HCT116 (cell line): ENCODE measurements around the gene LFNG. TPM values are rescaled to one million over a fixed set of nuclear protein-coding genes. Genes with fewer than 3 reads are reported as not detected.

Experiments used
- ATAC-seq: fragments of 200-7000 bp; cut with Tn5 transposase; 2 replicates; pipeline ENCODE4 v1.9.1; 2020; ENCODE audit warnings: mild to moderate bottlenecking, moderate library complexity
- BruUV-seq: library from RNA; stranded (reverse); fragments of 400-500 nt; replicated peaks from 2 replicates; lab custom pipeline; 2021; lab: Mats Ljungman, UMichigan
- CTCF ChIA-PET: fragments of 300-600 bp; sonication (Branson Sonifier 250); formaldehyde crosslinking; loops from one replicate; lab custom pipeline; 2021; ENCODE audit warnings: antibody characterized with exemption; lab: Charles Lee
- POLR2A ChIA-PET: fragments of 300-600, 350-600 bp; sonication (Branson Sonifier 250); formaldehyde crosslinking; loops from one replicate; lab custom pipeline; 2021; ENCODE audit warnings: antibody characterized with exemption; lab: Charles Lee
- RAD21 ChIA-PET, 2 experiments: fragments of 300-600 bp; sonication (Branson Sonifier 250); formaldehyde crosslinking; loops; one replicate each; lab custom pipeline; 2023; ENCODE audit warnings: low total read pairs in 2 of 2; ENCODE audit not compliant: uncharacterized antibody in 2 of 2, unreplicated experiment in 2 of 2, low non-redundant PET in 1 of 2; lab: Charles Lee
- DNase-seq: peaks from one replicate; pipeline ENCODE4 v3.0.0-alpha.2; 2010; ENCODE audit warnings: low read depth, low spot score
- H2AFZ ChIP-seq: fragments of 200-600 bp; shearing (Covaris generic), sonication (generic); 2 replicates; pipeline ENCODE4 v1.6.1; 2017; ENCODE audit warnings: low read depth, mixed run types, mixed read lengths, antibody characterized with exemption, low read length; ENCODE audit not compliant: poor library complexity, severe bottlenecking
- H3K27ac ChIP-seq: 2 replicates; pipeline ENCODE4 v1.5.1; 2012; ENCODE audit warnings: low read depth, low read length
- H3K27me3 ChIP-seq: fragments of 200-600 bp; sonication (generic); 2 replicates; pipeline ENCODE4 v1.6.1; 2016; ENCODE audit warnings: mixed run types, low read length, mixed read lengths; ENCODE audit not compliant: insufficient read depth
- H3K36me3 ChIP-seq, 2 experiments: fragments of 200-500 bp in 1 of 2; fragments of 200-600 bp in 1 of 2; sonication (Bioruptor generic) in 1 of 2; sonication (generic) in 1 of 2; 2 replicates each; pipeline versions ENCODE4 v1.5.1 to v1.6.1; 2014 to 2016; ENCODE audit warnings: low read length in 2 of 2, inconsistent platforms in 1 of 2, mixed read lengths in 1 of 2, mixed run types in 1 of 2; ENCODE audit not compliant: insufficient read depth in 2 of 2, control insufficient read depth in 1 of 2
- H3K4me1 ChIP-seq, 2 experiments: fragments of 200-600 bp in 1 of 2; sonication (generic) in 1 of 2; 2 replicates each; pipeline versions ENCODE4 v1.5.1 to v1.6.1; 2012 to 2017; ENCODE audit warnings: low read length in 2 of 2, inconsistent platforms in 1 of 2, mild to moderate bottlenecking in 1 of 2, mixed read lengths in 1 of 2, mixed run types in 1 of 2, moderate library complexity in 1 of 2; ENCODE audit not compliant: insufficient read depth in 2 of 2, control insufficient read depth in 1 of 2
- H3K4me2 ChIP-seq: fragments of 200-600 bp; sonication (generic); 2 replicates; pipeline ENCODE4 v1.6.1; 2017; ENCODE audit warnings: mixed run types, low read length, mixed read lengths
- H3K4me3 ChIP-seq, 2 experiments: fragments of 200-600 bp in 1 of 2; sonication (generic) in 1 of 2; replicated peaks in 1 of 2; 2 replicates each; pipeline ENCODE4 v1.5.1; 2011 to 2016; ENCODE audit warnings: low read length in 2 of 2, control low read depth in 1 of 2, low read depth in 1 of 2, mild to moderate bottlenecking in 1 of 2, mixed read lengths in 1 of 2, mixed run types in 1 of 2
- H3K79me2 ChIP-seq: fragments of 200-600 bp; sonication (generic); 2 replicates; pipeline ENCODE4 v1.6.1; 2017; ENCODE audit warnings: mild to moderate bottlenecking, mixed run types, low read length, moderate library complexity, mixed read lengths; ENCODE audit not compliant: insufficient read depth
- H3K9ac ChIP-seq: fragments of 200-600 bp; sonication (generic); 2 replicates; pipeline ENCODE4 v1.6.1; 2016; ENCODE audit warnings: low read length, mixed read lengths
- H3K9me2 ChIP-seq: fragments of 200-600 bp; sonication (generic), shearing (Covaris generic); 2 replicates; pipeline ENCODE4 v1.6.1; 2017; ENCODE audit warnings: mixed run types, mild to moderate bottlenecking, moderate library complexity; ENCODE audit not compliant: insufficient read depth
- H3K9me3 ChIP-seq, 2 experiments: fragments of 200-500 bp in 1 of 2; fragments of 200-600 bp in 1 of 2; sonication (Bioruptor generic) in 1 of 2; sonication (generic) in 1 of 2; 2 replicates each; pipeline ENCODE4 v1.6.1; 2014 to 2017; ENCODE audit warnings: low read length in 2 of 2, mixed read lengths in 2 of 2, inconsistent platforms in 1 of 2, low read depth in 1 of 2, mild to moderate bottlenecking in 1 of 2, mixed run types in 1 of 2, moderate library complexity in 1 of 2; ENCODE audit not compliant: control insufficient read depth in 1 of 2, insufficient read depth in 1 of 2
- H4K20me1 ChIP-seq: fragments of 200-600 bp; sonication (generic), shearing (Covaris generic); 2 replicates; pipeline ENCODE4 v1.6.1; 2017; ENCODE audit warnings: mixed run types, mild to moderate bottlenecking, moderate library complexity; ENCODE audit not compliant: insufficient read depth
- CEBPB ChIP-seq: IDR thresholded peaks from 2 replicates; pipeline ENCODE4 v1.6.1; 2012; ENCODE audit warnings: low read depth
- EGR1 ChIP-seq: IDR thresholded peaks from 2 replicates; pipeline ENCODE4 v1.6.1; 2012; ENCODE audit warnings: low read depth
- ELF1 ChIP-seq: IDR thresholded peaks from 2 replicates; pipeline ENCODE4 v1.6.1; 2012; ENCODE audit warnings: low read depth, borderline replicate concordance
- EZH2phosphoT487 ChIP-seq: fragments of 200-600 bp; IDR thresholded peaks from 2 replicates; pipeline ENCODE4 v1.6.1; 2018; ENCODE audit warnings: antibody characterized with exemption, borderline replicate concordance
- FOSL1 ChIP-seq: IDR thresholded peaks from 2 replicates; pipeline ENCODE4 v1.6.1; 2012; ENCODE audit warnings: low read depth
- JUND ChIP-seq: IDR thresholded peaks from 2 replicates; pipeline ENCODE4 v1.6.1; 2012
- MAX ChIP-seq: IDR thresholded peaks from 2 replicates; pipeline ENCODE4 v1.6.1; 2012
- POLR2AphosphoS5 ChIP-seq: IDR thresholded peaks from 2 replicates; pipeline ENCODE4 v1.6.1; 2011; ENCODE audit warnings: mild to moderate bottlenecking, low read depth, low read length, moderate library complexity
- RAD21 ChIP-seq: IDR thresholded peaks from 2 replicates; pipeline ENCODE4 v1.6.1; 2012; ENCODE audit warnings: low read depth, mild to moderate bottlenecking
- REST ChIP-seq: IDR thresholded peaks from 2 replicates; pipeline ENCODE4 v1.6.1; 2012; ENCODE audit warnings: low read depth
- SIN3A ChIP-seq: IDR thresholded peaks from 2 replicates; pipeline ENCODE4 v1.6.1; 2012; ENCODE audit warnings: low read depth
- TCF7L2 ChIP-seq: IDR thresholded peaks from 2 replicates; pipeline ENCODE4 v1.7.0; 2011; ENCODE audit warnings: borderline replicate concordance, inconsistent platforms; ENCODE audit not compliant: insufficient read depth, insufficient read length; ENCODE audit errors: extremely low read depth
- ZBTB33 ChIP-seq: IDR thresholded peaks from 2 replicates; pipeline ENCODE4 v1.6.1; 2011; ENCODE audit warnings: mild to moderate bottlenecking, low read length, moderate library complexity; ENCODE audit not compliant: insufficient replicate concordance; ENCODE audit errors: extremely low read depth
- ZNF274 ChIP-seq: fragments of 200-500 bp; sonication (Bioruptor generic); IDR thresholded peaks from 2 replicates; pipeline ENCODE4 v1.6.1; 2014; ENCODE audit warnings: mild to moderate bottlenecking, low read depth, low read length, inconsistent platforms
- intact Hi-C: fragments of 100-400 bp; cut with micrococcal nuclease; formaldehyde crosslinking; loops from 2 replicates; pipeline ENCODE4 v1.10.0; 2022
- total RNA-seq: library from RNA; stranded (reverse); gene quantifications from one replicate; pipeline ENCODE4 v1.2.1, GENCODE V29; 2021; ENCODE audit not compliant: unreplicated experiment

Gene LFNG
- total RNA-seq, 1 experiment from 2014 or later = 14.3 TPM

- no peak for TF ChIP-seq TCF7L2
Observed at GRCh38 chr7:2527505-2528467, 8.2 kb downstream of the LFNG start (continued).

GRCh38 chr7:2528481-2529095 lies 9.0 kb downstream of the LFNG start:
- H3K4me2 ChIP-seq = peak overlapping the region; percentile 62
- CTCF ChIA-PET = interaction anchor here (0.7 kb wide), 1 partner anchor 60 kb away, joined by 3 read pairs; no protein-coding TSS in a partner anchor
- RAD21 ChIA-PET = no interaction called here
- no peaks in the 10 kb centered on the region for H3K9me3 ChIP-seq
- no peak overlapping the region for H3K4me3 ChIP-seq
- no peaks in the 10 kb centered on the region for H3K9me2 ChIP-seq
- ATAC-seq (no peak), DNase-seq (no peak)
- no peak overlapping the region for H3K9ac ChIP-seq
- no peaks in the 10 kb centered on the region for H4K20me1 ChIP-seq
- BruUV-seq = no TSS peak
- peaks cover 53 to 61% of the 10 kb centered on the region in 2 experiments for H3K4me1 ChIP-seq
- H3K27me3 ChIP-seq = no peaks in the 10 kb centered on the region
- intact Hi-C loops = no loop called here
- peak overlapping the region; percentile 37 for H3K27ac ChIP-seq
- no peaks in the 10 kb centered on the region for H3K79me2 ChIP-seq
- no peaks in the 10 kb centered on the region for H3K36me3 ChIP-seq
- H2AFZ ChIP-seq = no peak overlapping the region
- POLR2A ChIA-PET = interaction anchor here (1.2 kb wide), 1 partner anchor 60 kb away, joined by 4 read pairs; no protein-coding TSS in a partner anchor
- TF ChIP-seq EZH2phosphoT487 (no peak), ZBTB33 (no peak), ZNF274 (no peak), CEBPB (no peak), SIN3A (no peak), EGR1 (no peak), ELF1 (no peak), MAX (no peak), JUND (no peak), REST (no peak), TCF7L2 (no peak), POLR2AphosphoS5 (no peak), RAD21 (no peak), FOSL1 (no peak)
